Activated CD8-positive, alpha-beta T cell treated with anti-CD3 and anti-CD28 coated beads for 36 hours (primary cell): Measurements from ENCODE around the gene NDUFS6. TPM values are rescaled to one million over a fixed set of nuclear protein-coding genes. Genes with fewer than 3 reads are reported as not detected.

Experiments used
- ATAC-seq: fragments of 200-7000 bp; cut with Tn5 transposase; one replicate; pipeline ENCODE4 v1.10.0; 2021; ENCODE audit warnings: mild to moderate bottlenecking, moderate library complexity
- CTCF ChIA-PET: fragments of 350-600 bp; sonication (Branson Sonifier 250); formaldehyde crosslinking; loops from one replicate; lab custom pipeline; 2021; ENCODE audit warnings: antibody characterized with exemption; lab: Charles Lee
- POLR2A ChIA-PET: fragments of 350-600 bp; sonication (Branson Sonifier 250); formaldehyde crosslinking; loops from one replicate; lab custom pipeline; 2021; ENCODE audit warnings: antibody characterized with exemption; lab: Charles Lee
- DNase-seq: peaks from one replicate; pipeline ENCODE4 v3.0.0-alpha.2; 2020
- H3K27ac Mint-ChIP-seq: one replicate; pipeline ENCODE4 v1.8.0; 2021; ENCODE audit warnings: mild to moderate bottlenecking, mixed read lengths
- H3K27me3 Mint-ChIP-seq: one replicate; pipeline ENCODE4 v1.8.0; 2021; ENCODE audit warnings: mixed read lengths
- H3K36me3 Mint-ChIP-seq: one replicate; pipeline ENCODE4 v1.8.0; 2021; ENCODE audit warnings: low read depth, mixed read lengths
- H3K4me1 Mint-ChIP-seq: one replicate; pipeline ENCODE4 v1.8.0; 2021; ENCODE audit warnings: low read depth, mixed read lengths
- H3K4me3 Mint-ChIP-seq: one replicate; pipeline ENCODE4 v1.8.0; 2021; ENCODE audit warnings: mild to moderate bottlenecking, moderate library complexity, mixed read lengths
- H3K9me3 Mint-ChIP-seq: one replicate; pipeline ENCODE4 v1.8.0; 2021; ENCODE audit warnings: mixed read lengths
- CTCF ChIP-seq: fragments of 200-600 bp; IDR thresholded peaks from one replicate; pipeline ENCODE4 v1.8.0; 2022; ENCODE audit warnings: antibody characterized with exemption, mild to moderate bottlenecking
- intact Hi-C: fragments of 100-400 bp; cut with micrococcal nuclease; formaldehyde crosslinking; loops from one replicate; pipeline ENCODE4 v1.10.0; 2022
- total RNA-seq, 2 experiments: library from RNA; stranded (reverse); gene quantifications; one replicate each; pipeline ENCODE4 v1.2.3, GENCODE V29; 2021

The NDUFS6 gene
- total RNA-seq, 2 experiments from 2014 or later: 32.2 to 39.1 TPM

- DNase-seq: no peak
- H3K4me1 Mint-ChIP-seq: peaks cover 48% of the 10 kb centered on the region
- peaks cover 54% of the 10 kb centered on the region for H3K36me3 Mint-ChIP-seq
- TF ChIP-seq CTCF: no peak
- ATAC-seq: no peak
- CTCF ChIA-PET: no interaction called here
- intact Hi-C loops: no loop called here
- H3K4me3 Mint-ChIP-seq: no peak overlapping the region
- POLR2A ChIA-PET: interaction anchor here (1.8 kb wide), 1 partner anchor 13 kb away, joined by 5 read pairs; no protein-coding TSS in a partner anchor
- no peak overlapping the region for H3K27ac Mint-ChIP-seq
- H3K9me3 Mint-ChIP-seq: no peaks in the 10 kb centered on the region
- no peaks in the 10 kb centered on the region for H3K27me3 Mint-ChIP-seq
Measured at GRCh38 chr5:1805326-1805725, 4.1 kb downstream of the NDUFS6 start.

GRCh38 chr5:1805736-1806135 is 4.5 kb downstream of the NDUFS6 start:
- CTCF ChIA-PET: no interaction called here
- Mint-ChIP-seq H3K27me3 (no peaks in the 10 kb centered on the region), H3K4me3 (no peak overlapping the region)

GRCh38 chr5:1806199-1806598 is 5.0 kb downstream of the NDUFS6 start:
- H3K9me3 Mint-ChIP-seq: no peaks in the 10 kb centered on the region
- no peak overlapping the region for H3K27ac Mint-ChIP-seq
- H3K27me3 Mint-ChIP-seq: no peaks in the 10 kb centered on the region
- ChIA-PET CTCF (no interaction called here), POLR2A (interaction anchor here (0.7 kb wide), 1 partner anchor 14 kb away, joined by 3 read pairs; no protein-coding TSS in a partner anchor)
- ATAC-seq (no peak), DNase-seq (no peak)
- peaks cover 51% of the 10 kb centered on the region for H3K36me3 Mint-ChIP-seq
- peaks cover 50% of the 10 kb centered on the region for H3K4me1 Mint-ChIP-seq
- TF ChIP-seq CTCF: no peak
- intact Hi-C loops: no loop called here
- no peak overlapping the region for H3K4me3 Mint-ChIP-seq

More at GRCh38 chr5:1805736-1806135, 4.5 kb downstream of the NDUFS6 start:
- Mint-ChIP-seq H3K36me3 (peaks cover 51% of the 10 kb centered on the region), H3K9me3 (no peaks in the 10 kb centered on the region), H3K4me1 (peaks cover 48% of the 10 kb centered on the region), H3K27ac (no peak overlapping the region)
- ATAC-seq: no peak
- DNase-seq: no peak
- intact Hi-C loops: no loop called here
- TF ChIP-seq CTCF: no peak
- POLR2A ChIA-PET: interaction anchor here (0.7 to 1.8 kb wide), 2 partner anchors 12 to 13 kb away, joined by 3 to 5 read pairs; no protein-coding TSS in a partner anchor

GRCh38 chr5:1806974-1807373 is 5.8 kb downstream of the NDUFS6 start:
- peak overlapping the region; percentile 7 for H3K27ac Mint-ChIP-seq
- intact Hi-C loops: no loop called here
- no peak overlapping the region for H3K4me3 Mint-ChIP-seq
- ATAC-seq: peak; percentile 55
- H3K36me3 Mint-ChIP-seq: peaks cover 56% of the 10 kb centered on the region
- H3K27me3 Mint-ChIP-seq: no peaks in the 10 kb centered on the region
- H3K4me1 Mint-ChIP-seq: peaks cover 49% of the 10 kb centered on the region
- CTCF ChIA-PET: no interaction called here
- no peak for TF ChIP-seq CTCF
- POLR2A ChIA-PET: no interaction called here
- no peaks in the 10 kb centered on the region for H3K9me3 Mint-ChIP-seq
- DNase-seq: no peak

- intact Hi-C loops: no loop called here
- CTCF ChIA-PET: interaction anchor here (1.6 kb wide), 1 partner anchor 15 kb away, joined by 3 read pairs; no protein-coding TSS in a partner anchor
Measured at GRCh38 chr5:1807451-1808185, 6.4 kb downstream of the NDUFS6 start.

More at GRCh38 chr5:1807451-1808185, 6.4 kb downstream of the NDUFS6 start:
- H3K9me3 Mint-ChIP-seq: no peaks in the 10 kb centered on the region
- TF ChIP-seq CTCF: no peak
- H3K4me3 Mint-ChIP-seq: no peak overlapping the region
- H3K4me1 Mint-ChIP-seq: peaks cover 43% of the 10 kb centered on the region
- peaks cover 58% of the 10 kb centered on the region for H3K36me3 Mint-ChIP-seq
- POLR2A ChIA-PET: interaction anchor here (1.0 to 1.4 kb wide), 3 partner anchors 9 to 15 kb away, joined by 3 to 4 read pairs (median 4); no protein-coding TSS in a partner anchor
- ATAC-seq: no peak
- no peaks in the 10 kb centered on the region for H3K27me3 Mint-ChIP-seq
- DNase-seq: no peak
- no peak overlapping the region for H3K27ac Mint-ChIP-seq
